Stimulated activated CD8-positive, alpha-beta memory T cell treated with anti-CD3 and anti-CD28 coated beads, Interleukin-7, amount 100 ng/mL, for 1 hour (primary cell): ENCODE results near the gene ARAF.

Source experiments
- DNase-seq, 2 donors: peaks; one replicate each; pipeline ENCODE4 v3.0.0-alpha.2; 2020; ENCODE audit warnings: low read depth in 2 of 2

Gene ARAF

GRCh38 chrX:47620303-47620685 lies 59.3 kb downstream of the ARAF start:
- no peak for DNase-seq
